ENCODE measurements around the gene ARFIP1.
"Not testable (repeated sequence)": the region's sequence is repeated elsewhere in the genome, so short reads cannot be mapped to it uniquely, and the experiment has no call there.

The ARFIP1 gene

DNA sequence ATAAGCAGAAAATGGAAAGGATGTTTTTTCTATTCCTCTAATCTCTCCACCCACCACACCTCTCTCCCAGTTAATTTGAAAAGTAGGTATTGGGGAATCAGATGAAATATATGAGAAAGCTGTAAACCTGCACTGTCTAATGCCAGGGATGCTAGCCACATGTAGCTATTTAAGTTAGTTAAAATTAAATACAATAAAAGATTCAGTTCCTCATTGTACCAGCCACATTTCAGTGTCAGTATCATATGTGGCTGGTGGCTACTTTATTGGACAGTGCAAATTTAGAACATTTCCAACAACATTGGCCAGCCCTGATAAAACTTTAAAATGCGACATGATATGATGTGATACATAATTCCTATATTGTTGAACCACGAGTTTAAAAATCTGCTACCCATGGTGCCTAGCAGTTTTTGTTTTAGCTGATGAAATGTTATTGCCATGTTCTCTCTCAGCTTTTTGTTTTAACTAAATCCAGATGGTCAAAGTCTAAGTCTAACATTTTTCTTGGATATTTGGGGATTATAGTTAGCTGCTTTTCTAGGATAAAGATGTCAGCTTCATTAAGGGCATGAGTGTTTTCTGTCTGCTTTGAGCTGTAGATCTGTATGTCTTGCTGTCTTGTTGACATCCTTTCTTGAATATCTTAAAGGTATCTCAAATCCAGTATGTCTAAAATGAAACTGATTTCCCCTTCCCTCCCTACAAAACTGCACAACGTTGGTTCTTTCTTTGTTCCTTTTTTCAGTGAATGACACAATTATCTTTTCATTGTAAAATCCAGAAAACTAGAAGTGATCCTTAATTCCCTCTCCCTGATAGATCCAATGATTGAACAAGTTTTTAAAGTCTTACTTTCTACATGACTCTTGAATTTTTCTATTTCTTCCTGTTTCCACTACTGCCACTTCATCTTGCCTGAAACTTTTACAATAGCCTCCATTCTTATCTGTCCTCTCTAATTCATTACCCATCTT is 6.2 kb downstream of the ARFIP1 start:
- no peak for DNase-seq

GRCh38 chr4:152786627-152787026 is 6.9 kb downstream of the ARFIP1 start:
- DNase-seq, result no peak

DNA sequence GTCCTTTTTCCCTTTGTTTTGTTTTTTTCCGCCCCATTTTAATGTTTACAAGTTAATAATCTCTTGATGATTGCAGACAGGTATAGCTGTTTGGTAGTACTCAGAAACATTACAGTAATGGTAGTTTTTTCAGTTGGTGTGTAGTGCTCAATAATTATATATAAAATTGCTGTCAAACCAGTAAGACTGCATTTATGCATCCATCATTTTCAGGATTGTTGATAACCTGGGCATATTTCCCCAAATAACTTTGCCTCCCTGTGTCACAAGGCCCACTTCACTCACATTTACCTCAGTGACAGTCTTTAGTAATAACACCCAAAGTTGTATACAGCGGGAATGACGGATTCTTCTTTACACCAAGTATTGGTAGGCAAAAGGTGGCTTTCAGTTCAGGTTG is 16.1 kb downstream of the ARFIP1 start:
- DNase-seq, result no peak

- DNase-seq, result no peak
Observed at GRCh38 chr4:152803541-152803940, 23.8 kb downstream of the ARFIP1 start.

DNA sequence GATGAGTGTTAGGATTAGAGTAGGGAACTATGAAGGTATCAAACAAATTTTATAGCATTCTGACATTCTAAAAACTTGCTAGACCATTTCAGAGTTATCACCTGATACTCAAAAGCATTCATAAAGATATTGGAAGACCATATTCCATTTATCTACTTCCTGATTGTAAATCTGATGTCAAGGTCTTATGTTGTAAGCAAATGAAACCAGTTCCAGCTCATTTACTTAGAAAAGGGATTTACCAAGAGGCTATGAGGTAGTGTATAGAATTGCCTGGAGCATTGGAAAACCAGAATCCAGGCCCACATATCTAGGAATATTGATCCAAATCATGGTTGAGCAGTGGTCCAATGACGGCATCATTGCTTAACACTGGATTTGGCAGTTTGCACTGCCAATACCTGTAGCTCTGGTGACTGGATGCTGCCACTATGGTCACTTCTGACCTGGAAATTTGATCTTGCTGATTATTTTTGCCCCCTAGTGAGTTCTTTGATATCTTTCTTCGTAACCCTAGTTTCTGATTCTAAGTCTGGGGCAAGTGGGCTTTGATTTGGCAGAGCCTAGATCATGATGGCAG is 25.4 kb downstream of the ARFIP1 start:
- no peak for DNase-seq

GRCh38 chr4:152805818-152806217 is 26.1 kb downstream of the ARFIP1 start:
- no peak for DNase-seq

GRCh38 chr4:152806501-152807125 is 26.9 kb downstream of the ARFIP1 start:
- no peak for DNase-seq

DNA sequence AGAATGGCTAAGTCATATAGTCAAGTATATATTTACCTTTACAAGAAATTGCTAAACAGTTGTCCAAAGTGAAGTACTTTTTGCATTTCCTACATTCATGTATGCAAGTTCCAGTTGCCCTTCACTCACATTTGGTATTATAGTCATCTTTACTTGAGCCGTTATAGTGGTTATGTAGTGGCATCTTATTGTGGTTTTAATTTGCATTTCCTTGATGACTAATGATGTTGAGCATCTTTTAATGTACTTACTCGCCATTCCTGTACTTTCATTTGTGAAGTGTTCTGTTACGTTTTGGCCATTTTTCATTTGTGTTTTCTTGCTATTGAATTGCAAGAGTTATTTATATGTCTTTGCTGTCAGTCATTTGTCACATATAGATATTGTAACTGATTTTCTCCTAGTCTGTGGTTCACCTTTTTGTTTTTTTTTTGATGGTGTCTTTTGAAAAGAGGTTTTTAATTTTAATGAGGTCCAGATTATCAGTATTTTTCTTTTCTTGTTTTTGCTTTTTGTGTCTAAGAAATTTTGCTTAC is 27.6 kb downstream of the ARFIP1 start:
- no peak for DNase-seq

DNA sequence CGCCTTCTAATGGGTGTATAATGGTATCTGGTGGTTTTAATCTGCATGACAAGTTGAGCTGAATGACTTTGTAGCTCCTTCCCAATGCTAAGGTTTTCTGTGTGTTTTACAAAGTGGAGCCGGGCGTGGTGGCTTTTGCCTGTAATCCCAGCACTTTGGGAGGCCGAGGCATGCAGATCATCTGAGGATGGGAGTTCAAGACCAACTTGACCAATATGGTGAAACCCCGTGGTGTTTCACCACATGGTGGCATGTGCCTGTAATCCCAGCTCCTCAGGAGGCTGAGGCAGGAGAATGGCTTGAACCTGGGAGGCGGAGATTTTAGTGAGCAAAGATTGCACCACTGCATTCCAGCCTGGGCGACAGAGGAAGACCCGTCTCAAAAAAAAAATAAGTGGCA is 28.9 kb downstream of the ARFIP1 start:
- no peak for DNase-seq

DNA sequence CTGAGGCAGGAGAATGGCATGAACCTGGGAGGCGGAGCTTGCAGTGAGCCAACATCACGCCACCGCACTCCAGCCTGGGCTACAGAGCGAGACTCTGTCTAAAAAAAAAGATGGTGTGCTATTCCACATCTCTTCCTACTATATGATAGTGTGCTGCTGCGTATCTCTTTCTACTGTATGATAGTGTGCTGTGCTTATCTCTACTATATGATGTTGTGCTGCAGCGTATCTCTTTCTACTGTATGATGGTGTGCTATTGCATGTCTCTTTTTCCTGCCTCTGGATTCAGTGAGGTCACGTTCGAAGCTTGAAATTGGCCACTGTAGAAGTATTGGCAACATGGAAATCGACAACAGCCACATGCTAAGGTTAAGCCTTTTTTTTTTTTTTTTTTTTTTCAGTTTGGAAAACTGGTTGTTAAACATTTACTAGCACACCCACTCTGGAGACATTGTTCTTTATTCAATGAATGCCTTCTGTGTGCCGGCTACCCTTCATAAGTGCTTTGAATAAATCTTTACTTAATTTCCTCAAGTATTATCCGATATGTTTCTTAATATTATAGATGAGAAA is 31.0 kb downstream of the ARFIP1 start:
- DNase-seq, result no peak

DNA sequence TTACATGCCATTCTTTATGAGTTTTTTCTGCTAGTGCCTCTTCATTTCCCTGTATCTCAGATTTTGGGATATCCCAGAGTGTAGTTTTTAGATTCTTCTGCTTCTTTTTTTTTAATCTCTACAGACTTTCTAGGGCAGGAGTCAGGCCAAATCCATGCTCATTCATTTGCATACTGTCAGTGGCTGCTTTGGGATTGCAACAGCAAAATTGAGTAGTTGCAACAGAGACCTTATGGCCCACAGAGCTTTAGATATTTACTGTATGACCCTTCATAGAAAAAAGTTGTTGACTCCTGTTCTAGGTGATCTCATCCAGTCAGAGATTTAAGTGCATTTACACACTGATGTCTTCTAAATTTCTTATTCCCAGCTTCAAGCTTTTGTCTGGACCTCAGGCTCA is 35.3 kb downstream of the ARFIP1 start:
- no peak for DNase-seq

DNA sequence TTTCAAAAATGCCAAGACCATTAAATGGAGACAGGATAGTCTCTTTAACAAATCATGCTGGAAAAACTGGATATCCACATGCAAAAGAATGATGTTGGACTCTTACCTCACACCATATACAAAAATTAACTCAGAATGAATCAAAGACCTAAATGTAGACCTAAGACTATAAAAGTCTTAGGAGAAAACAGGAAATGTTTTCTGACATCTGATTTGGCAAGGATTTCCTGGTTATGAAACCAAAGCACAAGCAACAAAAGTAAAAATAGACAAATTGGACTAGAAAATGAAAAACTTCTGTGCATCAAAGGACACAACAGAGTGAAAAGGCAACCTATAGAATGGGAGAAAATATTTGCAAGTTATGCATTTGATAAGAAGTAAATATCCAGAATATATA is 37.6 kb downstream of the ARFIP1 start:
- DNase-seq, result no peak

- DNase-seq, result no peak
Observed at GRCh38 chr4:152819026-152819645, 39.4 kb downstream of the ARFIP1 start.

DNA sequence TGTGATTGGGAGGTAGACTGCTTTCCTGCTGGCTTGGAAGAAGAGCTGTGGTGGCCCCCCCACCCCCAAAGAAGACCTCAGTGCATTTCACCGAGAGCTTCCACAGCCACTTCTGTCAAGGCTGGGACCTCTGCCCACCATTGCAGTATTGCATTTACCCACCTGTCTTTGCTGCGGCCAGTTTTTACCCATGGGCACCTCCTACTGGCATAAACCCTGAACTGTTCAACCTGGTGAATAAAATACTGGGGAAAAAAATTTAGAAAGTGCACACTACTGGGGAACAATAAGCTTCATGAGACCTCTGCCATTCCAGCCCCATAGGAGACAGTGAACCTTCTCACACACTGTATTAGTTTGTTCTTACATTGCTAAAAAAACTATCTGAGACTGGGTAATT is 40.3 kb downstream of the ARFIP1 start:
- DNase-seq, result no peak

DNA sequence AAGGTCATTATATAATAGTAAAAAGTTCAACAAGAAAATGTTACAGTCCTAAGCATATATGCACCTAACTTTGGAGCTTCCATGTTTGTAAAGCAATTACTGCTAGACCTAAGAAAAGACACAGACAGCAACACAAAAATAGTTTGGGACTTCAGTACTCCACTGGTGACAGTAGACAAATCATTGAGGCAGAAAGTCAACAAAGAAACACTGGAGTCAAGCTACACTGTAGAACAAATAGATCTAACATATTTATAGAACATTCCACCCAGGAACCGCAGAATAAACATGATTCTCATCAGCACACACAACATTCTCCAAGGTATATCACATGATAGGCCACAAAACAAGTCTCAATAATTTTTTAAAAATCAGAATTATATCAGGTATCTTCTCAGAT is 42.6 kb downstream of the ARFIP1 start:
- DNase-seq, result no peak

DNA sequence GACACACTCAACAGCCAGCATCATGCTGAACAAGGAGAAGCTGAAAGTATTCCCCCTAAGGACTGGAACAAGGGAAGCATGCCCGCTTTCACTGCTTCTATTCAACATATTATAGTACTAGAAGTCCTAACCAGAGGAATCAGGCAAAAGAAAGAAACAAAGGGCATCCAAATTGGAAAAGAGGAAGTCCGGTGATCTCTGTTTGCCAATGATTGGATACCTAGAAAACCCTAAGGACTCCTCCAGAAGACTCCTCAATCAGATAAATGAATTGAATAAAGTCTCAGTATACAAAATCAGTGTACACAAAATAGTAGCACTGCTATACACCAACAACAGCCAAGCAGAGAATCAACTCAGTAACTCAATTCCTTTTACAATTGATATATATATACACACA is 44.8 kb downstream of the ARFIP1 start:
- no peak for DNase-seq

DNA sequence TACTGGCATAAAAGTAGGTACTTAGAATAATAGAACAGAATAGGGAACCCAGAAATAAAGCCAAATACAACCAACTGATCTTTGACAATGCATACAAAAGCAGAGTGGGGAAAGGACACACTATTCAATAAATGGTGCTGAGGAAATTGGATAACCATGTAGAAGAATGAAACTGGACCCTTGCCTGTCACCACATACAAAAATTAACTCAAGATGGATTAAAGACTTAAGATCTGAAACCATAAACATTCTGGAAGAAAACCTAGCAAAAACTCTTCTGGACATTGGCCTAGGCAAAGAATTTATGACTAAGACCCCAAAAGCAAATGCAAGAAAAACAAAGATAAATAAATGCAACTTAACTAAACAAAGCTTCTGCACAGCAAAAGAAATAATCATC is 45.6 kb downstream of the ARFIP1 start:
- DNase-seq, result no peak

- no peak for DNase-seq
Observed at GRCh38 chr4:152828122-152828521, 48.4 kb downstream of the ARFIP1 start.

- no peak for DNase-seq
Observed at GRCh38 chr4:152831416-152831815, 51.7 kb downstream of the ARFIP1 start.

- DNase-seq, result no peak
Observed at GRCh38 chr4:152836936-152837335, 57.2 kb downstream of the ARFIP1 start.

DNA sequence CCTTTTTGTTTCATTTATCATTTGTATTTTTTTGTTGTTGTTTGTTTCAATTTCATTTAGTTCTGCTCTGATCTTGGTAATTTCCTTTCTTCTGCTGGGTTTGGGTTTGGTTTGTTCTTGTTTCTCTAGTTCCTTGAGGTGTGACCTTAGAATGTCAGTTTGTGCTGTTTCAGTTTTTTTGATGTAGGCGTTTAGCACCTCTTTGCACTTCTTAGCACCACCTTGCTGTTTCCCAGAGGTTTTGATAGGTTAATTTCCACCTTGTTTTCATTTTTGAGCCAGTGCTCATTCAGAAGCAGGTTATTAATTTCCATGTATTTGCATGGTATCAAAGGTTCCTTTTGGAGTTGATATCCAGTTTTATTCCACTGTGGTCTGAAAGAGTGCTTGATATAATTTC is 60.0 kb downstream of the ARFIP1 start:
- not testable (repeated sequence) for DNase-seq

DNA sequence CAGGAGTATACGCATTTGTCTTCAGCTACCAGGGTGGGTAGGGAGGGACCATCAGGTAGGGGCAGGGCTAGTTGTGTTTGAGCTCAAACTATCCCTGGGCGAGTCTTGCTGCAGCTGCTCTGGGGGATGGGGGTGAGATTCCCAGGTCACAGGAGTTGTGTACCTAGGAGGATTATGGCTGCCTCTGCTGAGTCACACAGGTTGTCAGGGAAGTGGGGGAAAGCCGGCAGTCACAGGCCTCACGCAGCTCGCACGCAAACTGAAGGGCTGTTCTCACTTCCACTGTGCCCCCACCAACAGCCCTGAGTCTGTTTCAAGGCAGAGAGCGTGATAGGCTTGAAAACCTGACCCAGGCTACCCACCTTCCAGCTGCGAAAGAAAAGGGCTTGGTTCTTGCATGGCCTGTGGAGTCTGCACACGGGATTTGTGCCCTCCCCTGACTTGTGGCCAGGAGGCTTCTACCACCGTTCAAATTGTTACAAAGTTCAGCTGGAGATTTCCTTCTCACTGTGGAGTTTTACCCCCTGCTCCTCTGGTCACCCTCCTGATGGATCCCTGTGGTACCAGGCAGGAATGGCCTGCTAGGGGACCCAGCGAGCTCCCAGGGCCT is 63.8 kb downstream of the ARFIP1 start:
- no peak for DNase-seq

Measured in activated T-cell treated with anti-CD3 and anti-CD28 coated beads, Interleukin-2, amount 50 U/mL, for 1 hour (primary cell).